Suprapubic skin (tissue), 4 donors: Measurements from ENCODE around the gene ZBTB47. TPM values are rescaled to one million over a fixed set of nuclear protein-coding genes. Genes with fewer than 3 reads are reported as not detected.

Experiments
- DNase-seq, 2 donors: peaks; one replicate each; pipeline ENCODE4 v3.0.0-alpha.2; 2019; ENCODE audit warnings: low spot score in 2 of 2
- H3K27ac ChIP-seq: fragments of 200-600 bp; sonication (generic); one replicate; pipeline ENCODE4 v1.5.1; 2019
- H3K27me3 ChIP-seq: fragments of 200-600 bp; sonication (generic); one replicate; pipeline ENCODE4 v1.5.1; 2019
- H3K36me3 ChIP-seq: fragments of 200-600 bp; sonication (generic); one replicate; pipeline ENCODE4 v1.5.1; 2019
- H3K4me1 ChIP-seq: fragments of 200-600 bp; sonication (generic); one replicate; pipeline ENCODE4 v1.5.1; 2019
- H3K4me3 ChIP-seq: fragments of 200-600 bp; sonication (generic); one replicate; pipeline ENCODE4 v1.5.1; 2019; ENCODE audit warnings: mild to moderate bottlenecking
- H3K9me3 ChIP-seq: fragments of 200-600 bp; sonication (generic); one replicate; pipeline ENCODE4 v1.5.1; 2019
- CTCF ChIP-seq, 2 donors: fragments of 200-600 bp in 1 of 2; fragments of 450-650 bp in 1 of 2; sonication (generic) in 1 of 2; IDR thresholded peaks; one replicate each; pipeline ENCODE4 v1.5.1; 2016 to 2019; ENCODE audit warnings: antibody characterized with exemption in 2 of 2, mild to moderate bottlenecking in 1 of 2, moderate library complexity in 1 of 2
- EP300 ChIP-seq: sonication (generic); formaldehyde crosslinking; IDR thresholded peaks from one replicate; pipeline ENCODE4 v1.6.1; 2017; ENCODE audit warnings: antibody characterized with exemption
- POLR2A ChIP-seq, 2 donors: fragments of 450-650 bp; IDR thresholded peaks; one replicate each; pipeline ENCODE4 v1.6.1; 2017; ENCODE audit warnings: antibody characterized with exemption in 2 of 2, mild to moderate bottlenecking in 2 of 2, moderate library complexity in 2 of 2
- POLR2AphosphoS5 ChIP-seq, 3 donors: sonication (generic); formaldehyde crosslinking; IDR thresholded peaks; one replicate each; pipeline ENCODE4 v1.6.1; 2017; ENCODE audit warnings: antibody characterized with exemption in 3 of 3
- WGBS: methylation state at CpG from one replicate; pipeline ENCODE4 v1.1.5; 2018; 5-methylcytosine and 5-hydroxymethylcytosine counted together
- total RNA-seq, 4 donors: library from RNA; depleted of rRNA; stranded (reverse); fragments of >200 nt; gene quantifications; one replicate each; pipeline ENCODE4 v1.1.0, GENCODE V29; 2016

Gene ZBTB47
- total RNA-seq, 4 donors from 2014 or later, result 17.9 to 36.1 (median 20.7) TPM

- Histone ChIP-seq H3K4me3 (peak overlapping the region; percentile 82), H3K27me3 (no peaks in the 10 kb centered on the region), H3K36me3 (peaks cover 3% of the 10 kb centered on the region), H3K4me1 (peaks cover 55% of the 10 kb centered on the region), H3K27ac (peak overlapping the region; percentile 94), H3K9me3 (no peaks in the 10 kb centered on the region)
- 40% methylated on average over 3 of the region's 7 CpGs for WGBS
- TF ChIP-seq POLR2A (IDR thresholded peaks at IDR 0.05), result no peak
- TF ChIP-seq EP300, result no peak
- TF ChIP-seq CTCF (IDR thresholded peaks at IDR 0.05), result no peak
- TF ChIP-seq POLR2AphosphoS5 (IDR thresholded peaks at IDR 0.05), result no peak
- peak; percentile 82 to 84 for DNase-seq
Measured at GRCh38 chr3:42652611-42653302, 740 bp upstream of the ZBTB47 start.

- Histone ChIP-seq H3K36me3 (no peaks in the 10 kb centered on the region), H3K27me3 (no peaks in the 10 kb centered on the region), H3K9me3 (no peaks in the 10 kb centered on the region), H3K4me1 (peaks cover 55% of the 10 kb centered on the region), H3K4me3 (peak overlapping the region; percentile 82), H3K27ac (peak overlapping the region; percentile 94)
- WGBS, result 45% methylated on average over 2 of the region's 3 CpGs
- TF ChIP-seq CTCF (IDR thresholded peaks at IDR 0.05) (no peak), EP300 (no peak), POLR2A (IDR thresholded peaks at IDR 0.05) (no peak), POLR2AphosphoS5 (IDR thresholded peaks at IDR 0.05) (no peak)
- DNase-seq, result no peak
Measured at GRCh38 chr3:42653303-42653559, 266 bp upstream of the ZBTB47 start.

GRCh38 chr3:42654331-42655201, 1.1 kb downstream of the ZBTB47 start:
- H3K27ac ChIP-seq, result peak overlapping the region; percentile 94
- peak; percentile 82 to 85 for DNase-seq
- TF ChIP-seq POLR2A (IDR thresholded peaks at IDR 0.05) (peak in 1 of 2 donors; percentile 11), POLR2AphosphoS5 (IDR thresholded peaks at IDR 0.05) (no peak)
- peaks cover 55% of the 10 kb centered on the region for H3K4me1 ChIP-seq
- no peaks in the 10 kb centered on the region for H3K27me3 ChIP-seq
- H3K36me3 ChIP-seq, result peaks cover 3% of the 10 kb centered on the region
- no peaks in the 10 kb centered on the region for H3K9me3 ChIP-seq
- 1% methylated on average over 15 of the region's 94 CpGs for WGBS
- H3K4me3 ChIP-seq, result peak overlapping the region; percentile 82

GRCh38 chr3:42655331-42655888, 1.9 kb downstream of the ZBTB47 start:
- H3K36me3 ChIP-seq, result peaks cover 7% of the 10 kb centered on the region
- WGBS, result no CpG with 5 or more reads among the region's 4 CpGs
- DNase-seq, result peak in 1 of 2 donors; percentile 78
- H3K4me3 ChIP-seq, result peak overlapping the region; percentile 82
- no peak for TF ChIP-seq CTCF (IDR thresholded peaks at IDR 0.05)
- TF ChIP-seq POLR2A (IDR thresholded peaks at IDR 0.05), result no peak
- TF ChIP-seq POLR2AphosphoS5 (IDR thresholded peaks at IDR 0.05), result no peak
- TF ChIP-seq EP300, result no peak
- peak overlapping the region; percentile 94 for H3K27ac ChIP-seq
- no peaks in the 10 kb centered on the region for H3K9me3 ChIP-seq
- peaks cover 55% of the 10 kb centered on the region for H3K4me1 ChIP-seq
- no peaks in the 10 kb centered on the region for H3K27me3 ChIP-seq

- WGBS, result 68% methylated on average over 6 of the region's 6 CpGs
- Histone ChIP-seq H3K27ac (peak overlapping the region; percentile 94), H3K4me3 (peak overlapping the region; percentile 82), H3K36me3 (peaks cover 7% of the 10 kb centered on the region), H3K4me1 (peaks cover 50% of the 10 kb centered on the region), H3K27me3 (no peaks in the 10 kb centered on the region), H3K9me3 (no peaks in the 10 kb centered on the region)
- no peak for DNase-seq
- TF ChIP-seq POLR2A (IDR thresholded peaks at IDR 0.05) (no peak), POLR2AphosphoS5 (IDR thresholded peaks at IDR 0.05) (no peak)
Measured at GRCh38 chr3:42655980-42656679, 2.6 kb downstream of the ZBTB47 start.
